ENCODE results near the gene MPL.

DNA sequence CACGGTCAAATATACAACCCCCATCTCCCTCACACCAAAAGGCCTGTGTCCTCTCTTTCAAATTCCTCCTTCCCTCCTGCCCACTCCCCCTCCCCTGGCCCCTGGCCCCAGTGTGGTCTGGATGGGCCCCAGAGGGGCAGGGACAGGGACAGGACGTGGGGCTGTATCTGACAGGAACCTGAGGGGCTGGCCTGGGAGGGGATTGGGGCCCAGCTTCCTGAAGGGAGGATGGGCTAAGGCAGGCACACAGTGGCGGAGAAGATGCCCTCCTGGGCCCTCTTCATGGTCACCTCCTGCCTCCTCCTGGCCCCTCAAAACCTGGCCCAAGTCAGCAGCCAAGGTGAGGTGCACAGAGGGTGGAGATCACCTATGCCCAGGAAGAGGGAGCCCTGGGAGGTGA lies at the start of gene MPL:
- TF ChIP-seq, protein P1, sequence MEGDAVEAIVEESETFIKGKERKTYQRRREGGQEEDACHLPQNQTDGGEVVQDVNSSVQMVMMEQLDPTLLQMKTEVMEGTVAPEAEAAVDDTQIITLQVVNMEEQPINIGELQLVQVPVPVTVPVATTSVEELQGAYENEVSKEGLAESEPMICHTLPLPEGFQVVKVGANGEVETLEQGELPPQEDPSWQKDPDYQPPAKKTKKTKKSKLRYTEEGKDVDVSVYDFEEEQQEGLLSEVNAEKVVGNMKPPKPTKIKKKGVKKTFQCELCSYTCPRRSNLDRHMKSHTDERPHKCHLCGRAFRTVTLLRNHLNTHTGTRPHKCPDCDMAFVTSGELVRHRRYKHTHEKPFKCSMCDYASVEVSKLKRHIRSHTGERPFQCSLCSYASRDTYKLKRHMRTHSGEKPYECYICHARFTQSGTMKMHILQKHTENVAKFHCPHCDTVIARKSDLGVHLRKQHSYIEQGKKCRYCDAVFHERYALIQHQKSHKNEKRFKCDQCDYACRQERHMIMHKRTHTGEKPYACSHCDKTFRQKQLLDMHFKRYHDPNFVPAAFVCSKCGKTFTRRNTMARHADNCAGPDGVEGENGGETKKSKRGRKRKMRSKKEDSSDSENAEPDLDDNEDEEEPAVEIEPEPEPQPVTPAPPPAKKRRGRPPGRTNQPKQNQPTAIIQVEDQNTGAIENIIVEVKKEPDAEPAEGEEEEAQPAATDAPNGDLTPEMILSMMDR (IDR thresholded peaks at IDR 0.05 in 8 of 11, conservative IDR thresholded peaks at IDR 0.05 in 3 of 11) = no peak
- no peak for TF ChIP-seq POLR2A (IDR thresholded peaks at IDR 0.05)

Data from spleen (tissue), 7 donors.